Measurements from ENCODE around the gene IFNA5. TPM values are rescaled to one million over a fixed set of nuclear protein-coding genes. Genes with fewer than 3 reads are reported as not detected.

Gene IFNA5
- polyA plus RNA-seq, 1 donor from 2014 or later = not detected

DNA sequence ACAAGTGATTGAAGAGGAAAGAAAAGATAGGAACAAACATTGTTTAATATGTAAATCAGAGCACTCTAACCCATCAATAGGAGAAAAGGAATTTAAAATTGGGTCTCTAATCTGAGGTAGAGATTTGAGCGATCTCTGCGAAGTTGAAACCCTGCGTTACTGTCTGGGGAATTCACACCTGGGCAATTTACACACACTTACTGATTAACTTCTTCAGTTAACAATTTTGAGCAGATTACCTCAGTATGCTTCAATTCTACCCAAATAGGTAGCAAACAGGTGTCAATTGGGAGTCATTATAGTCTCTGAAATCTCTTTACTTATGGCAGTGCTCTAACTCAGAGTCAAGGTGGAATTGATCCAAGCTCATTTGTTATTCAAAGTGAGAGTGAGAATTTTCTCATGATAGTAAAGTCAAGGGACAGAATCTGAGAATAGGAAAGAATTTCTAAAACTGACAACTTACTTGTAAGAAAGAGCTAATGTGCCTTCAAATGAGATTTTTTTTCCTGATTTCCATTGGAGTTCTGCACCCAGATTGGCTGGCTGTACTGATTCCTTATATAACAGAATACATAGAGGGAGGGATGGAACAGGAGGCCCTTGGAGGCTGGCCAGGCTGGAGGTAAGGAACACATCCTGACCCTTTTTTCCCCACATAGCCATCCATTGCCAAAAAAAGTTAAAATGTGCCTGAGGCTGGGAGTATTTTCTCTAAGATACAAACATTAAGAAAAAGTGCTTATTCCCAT, 38.2 kb downstream of the IFNA5 start:
- H3K36me3 ChIP-seq (ENCODE audit: insufficient read depth, low read length) = no peaks in the 10 kb centered on the region
- no peak overlapping the region for H3K9ac ChIP-seq (ENCODE audit: low read length)
- no peaks in the 10 kb centered on the region for H3K79me2 ChIP-seq (replicated peaks; ENCODE audit: insufficient read depth, low read length)
- no peaks in the 10 kb centered on the region for H3K9me3 ChIP-seq (ENCODE audit: low read length)
- no peak overlapping the region for H3K4me2 ChIP-seq (ENCODE audit: low read length)
- H3F3A ChIP-seq (ENCODE audit: insufficient read depth, low read length, poor library complexity, severe bottlenecking) = no peaks in the 10 kb centered on the region
- H2AFZ ChIP-seq (ENCODE audit: low read depth, low read length) = no peak overlapping the region
- no peaks in the 10 kb centered on the region for H3K9me2 ChIP-seq (ENCODE audit: insufficient read depth, low read length)
- H3K4me3 ChIP-seq (ENCODE audit: low read length) = no peak overlapping the region
- no peak overlapping the region for H3K27ac ChIP-seq (ENCODE audit: low read length)
- no peak for TF ChIP-seq EP300 (conservative IDR thresholded peaks at IDR 0.05; ENCODE audit: poor library complexity, severe bottlenecking)
- no peaks in the 10 kb centered on the region for H3K27me3 ChIP-seq (ENCODE audit: insufficient read depth, low read depth, low read length)
- H4K20me1 ChIP-seq (ENCODE audit: insufficient read depth) = no peaks in the 10 kb centered on the region

DNA sequence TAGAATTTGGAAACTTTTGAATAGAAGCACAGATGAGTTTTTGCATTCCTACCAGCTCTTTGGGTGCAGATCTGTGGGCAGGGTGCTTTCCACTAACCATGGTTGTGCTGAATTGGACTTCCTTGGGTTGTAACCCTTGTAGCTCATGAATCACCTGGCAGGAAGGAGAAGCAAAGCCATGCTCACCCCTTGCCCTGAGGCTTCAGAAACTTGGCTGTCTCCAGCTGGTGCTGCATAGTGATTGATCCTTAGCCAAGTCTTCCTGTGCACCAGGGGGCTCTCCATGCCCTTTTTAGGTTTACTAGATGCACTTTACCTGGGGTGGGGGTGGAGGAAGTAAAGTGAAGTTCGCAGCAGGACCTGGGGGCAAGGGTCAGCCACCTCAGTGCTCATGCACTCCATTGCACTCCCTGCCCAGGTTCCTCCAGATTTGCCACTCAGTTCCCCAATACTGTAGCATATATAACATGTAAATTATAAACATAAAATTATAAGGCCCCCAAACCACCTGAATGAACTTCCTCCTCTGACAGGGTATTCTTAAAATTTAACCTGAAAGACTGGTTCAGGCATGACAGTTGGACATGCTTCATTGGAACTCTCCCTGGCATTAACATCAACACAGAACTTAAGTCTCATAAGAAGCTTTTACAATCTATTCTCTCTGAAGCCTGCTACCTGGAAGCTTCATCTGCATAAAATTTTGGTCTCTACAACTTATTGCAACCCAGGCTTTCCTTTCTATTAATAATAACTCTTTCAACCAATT, 39.5 kb downstream of the IFNA5 start:
- H3K9me2 ChIP-seq (ENCODE audit: insufficient read depth, low read length) = no peaks in the 10 kb centered on the region
- no peaks in the 10 kb centered on the region for H3F3A ChIP-seq (ENCODE audit: insufficient read depth, low read length, poor library complexity, severe bottlenecking)
- H3K9me3 ChIP-seq (ENCODE audit: low read length) = no peaks in the 10 kb centered on the region
- H3K36me3 ChIP-seq (ENCODE audit: insufficient read depth, low read length) = no peaks in the 10 kb centered on the region
- H2AFZ ChIP-seq (ENCODE audit: low read depth, low read length) = no peak overlapping the region
- H3K4me3 ChIP-seq (ENCODE audit: low read length) = no peak overlapping the region
- no peak overlapping the region for H3K27ac ChIP-seq (ENCODE audit: low read length)
- H3K9ac ChIP-seq (ENCODE audit: low read length) = no peak overlapping the region
- H3K79me2 ChIP-seq (replicated peaks; ENCODE audit: insufficient read depth, low read length) = no peaks in the 10 kb centered on the region
- no peak overlapping the region for H3K4me2 ChIP-seq (ENCODE audit: low read length)
- TF ChIP-seq CTCF (IDR thresholded peaks at IDR 0.05; ENCODE audit: poor library complexity, severe bottlenecking) (no peak), SMC3 (conservative IDR thresholded peaks at IDR 0.05; ENCODE audit: poor library complexity) (no peak), TAF1 (IDR thresholded peaks at IDR 0.05; ENCODE audit: low read depth) (no peak), MXI1 (conservative IDR thresholded peaks at IDR 0.05; ENCODE audit: poor library complexity, severe bottlenecking) (no peak), EZH2 (IDR thresholded peaks at IDR 0.05; ENCODE audit: borderline replicate concordance, insufficient read depth, low read length, poor library complexity, severe bottlenecking) (no peak), EP300 (conservative IDR thresholded peaks at IDR 0.05; ENCODE audit: poor library complexity, severe bottlenecking) (no peak), RAD21 (conservative IDR thresholded peaks at IDR 0.05) (no peak), POLR2AphosphoS5 (IDR thresholded peaks at IDR 0.05) (no peak)
- TF ChIP-seq, protein P1, sequence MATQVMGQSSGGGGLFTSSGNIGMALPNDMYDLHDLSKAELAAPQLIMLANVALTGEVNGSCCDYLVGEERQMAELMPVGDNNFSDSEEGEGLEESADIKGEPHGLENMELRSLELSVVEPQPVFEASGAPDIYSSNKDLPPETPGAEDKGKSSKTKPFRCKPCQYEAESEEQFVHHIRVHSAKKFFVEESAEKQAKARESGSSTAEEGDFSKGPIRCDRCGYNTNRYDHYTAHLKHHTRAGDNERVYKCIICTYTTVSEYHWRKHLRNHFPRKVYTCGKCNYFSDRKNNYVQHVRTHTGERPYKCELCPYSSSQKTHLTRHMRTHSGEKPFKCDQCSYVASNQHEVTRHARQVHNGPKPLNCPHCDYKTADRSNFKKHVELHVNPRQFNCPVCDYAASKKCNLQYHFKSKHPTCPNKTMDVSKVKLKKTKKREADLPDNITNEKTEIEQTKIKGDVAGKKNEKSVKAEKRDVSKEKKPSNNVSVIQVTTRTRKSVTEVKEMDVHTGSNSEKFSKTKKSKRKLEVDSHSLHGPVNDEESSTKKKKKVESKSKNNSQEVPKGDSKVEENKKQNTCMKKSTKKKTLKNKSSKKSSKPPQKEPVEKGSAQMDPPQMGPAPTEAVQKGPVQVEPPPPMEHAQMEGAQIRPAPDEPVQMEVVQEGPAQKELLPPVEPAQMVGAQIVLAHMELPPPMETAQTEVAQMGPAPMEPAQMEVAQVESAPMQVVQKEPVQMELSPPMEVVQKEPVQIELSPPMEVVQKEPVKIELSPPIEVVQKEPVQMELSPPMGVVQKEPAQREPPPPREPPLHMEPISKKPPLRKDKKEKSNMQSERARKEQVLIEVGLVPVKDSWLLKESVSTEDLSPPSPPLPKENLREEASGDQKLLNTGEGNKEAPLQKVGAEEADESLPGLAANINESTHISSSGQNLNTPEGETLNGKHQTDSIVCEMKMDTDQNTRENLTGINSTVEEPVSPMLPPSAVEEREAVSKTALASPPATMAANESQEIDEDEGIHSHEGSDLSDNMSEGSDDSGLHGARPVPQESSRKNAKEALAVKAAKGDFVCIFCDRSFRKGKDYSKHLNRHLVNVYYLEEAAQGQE (IDR thresholded peaks at IDR 0.05; ENCODE audit: borderline replicate concordance) = no peak
- no peaks in the 10 kb centered on the region for H4K20me1 ChIP-seq (ENCODE audit: insufficient read depth)
- no peaks in the 10 kb centered on the region for H3K27me3 ChIP-seq (ENCODE audit: insufficient read depth, low read depth, low read length)

Measured in neural cell (in vitro differentiated cells).